ENCODE results near the gene UBL3. TPM values are rescaled to one million over a fixed set of nuclear protein-coding genes. Genes with fewer than 3 reads are reported as not detected.

The UBL3 gene
- total RNA-seq, 1 donor from 2014 or later: 20.0 TPM

- Histone ChIP-seq H3K9ac (no peak overlapping the region), H2AFZ (replicated peaks) (no peak overlapping the region), H3F3A (ENCODE audit: low read depth) (peaks cover 20% of the 10 kb centered on the region), H3K27me3 (no peaks in the 10 kb centered on the region), H3K79me2 (ENCODE audit: low read depth) (no peaks in the 10 kb centered on the region), H4K20me1 (ENCODE audit: low read depth) (no peaks in the 10 kb centered on the region), H3K36me3 (no peaks in the 10 kb centered on the region), H3K9me3 (ENCODE audit: low read depth) (no peaks in the 10 kb centered on the region), H3K4me3 (no peak overlapping the region), H3K4me2 (no peak overlapping the region), H3K27ac (no peak overlapping the region), H3K4me1 (peaks cover 31% of the 10 kb centered on the region)
- DNase-seq (ENCODE audit: low spot score): no peak
- peaks cover 35% of the 10 kb centered on the region for H3K4me1 Mint-ChIP-seq
- no peaks in the 10 kb centered on the region for H3K9me3 Mint-ChIP-seq
- no peak overlapping the region for H3K27ac Mint-ChIP-seq
- TF ChIP-seq EZH2phosphoT487 (IDR thresholded peaks at IDR 0.05): no peak
- no peak for TF ChIP-seq EZH2 (IDR thresholded peaks at IDR 0.05)
- no peak for TF ChIP-seq CTCF (IDR thresholded peaks at IDR 0.05)
- H3K36me3 Mint-ChIP-seq: no peaks in the 10 kb centered on the region
- peaks cover 3% of the 10 kb centered on the region for H3K27me3 Mint-ChIP-seq (ENCODE audit: insufficient read depth, low read depth)
- H3K4me3 Mint-ChIP-seq: no peak overlapping the region
Observed at GRCh38 chr13:29882076-29882475, 31.7 kb upstream of the UBL3 start.

- H3K4me1 Mint-ChIP-seq: peaks cover 21% of the 10 kb centered on the region
Observed at GRCh38 chr13:29878101-29878500, 27.7 kb upstream of the UBL3 start.

GRCh38 chr13:29877456-29878078 is 27.1 kb upstream of the UBL3 start:
- H3K9me3 Mint-ChIP-seq: no peaks in the 10 kb centered on the region
- no peak overlapping the region for H3K27ac ChIP-seq

More at GRCh38 chr13:29878101-29878500, 27.7 kb upstream of the UBL3 start:
- no peak overlapping the region for H2AFZ ChIP-seq (replicated peaks)
- TF ChIP-seq EZH2 (IDR thresholded peaks at IDR 0.05) (no peak), CTCF (IDR thresholded peaks at IDR 0.05) (no peak), EZH2phosphoT487 (IDR thresholded peaks at IDR 0.05) (no peak)
- no peaks in the 10 kb centered on the region for H3K9me3 ChIP-seq (ENCODE audit: low read depth)
- Mint-ChIP-seq H3K4me3 (no peak overlapping the region), H3K36me3 (no peaks in the 10 kb centered on the region), H3K27ac (no peak overlapping the region), H3K27me3 (ENCODE audit: insufficient read depth, low read depth) (peaks cover 2% of the 10 kb centered on the region), H3K9me3 (no peaks in the 10 kb centered on the region)
- no peak overlapping the region for H3K9ac ChIP-seq
- no peaks in the 10 kb centered on the region for H3K79me2 ChIP-seq (ENCODE audit: low read depth)
- peaks cover 24% of the 10 kb centered on the region for H3K4me1 ChIP-seq
- H4K20me1 ChIP-seq (ENCODE audit: low read depth): no peaks in the 10 kb centered on the region
- H3K4me2 ChIP-seq: no peak overlapping the region
- H3K4me3 ChIP-seq: no peak overlapping the region
- H3K27me3 ChIP-seq: no peaks in the 10 kb centered on the region
- H3K36me3 ChIP-seq: no peaks in the 10 kb centered on the region
- no peaks in the 10 kb centered on the region for H3F3A ChIP-seq (ENCODE audit: low read depth)
- no peak for DNase-seq (ENCODE audit: low spot score)
- no peak overlapping the region for H3K27ac ChIP-seq

More at GRCh38 chr13:29877456-29878078, 27.1 kb upstream of the UBL3 start:
- H3F3A ChIP-seq (ENCODE audit: low read depth): no peaks in the 10 kb centered on the region
- H3K36me3 Mint-ChIP-seq: no peaks in the 10 kb centered on the region
- H3K27me3 Mint-ChIP-seq (ENCODE audit: insufficient read depth, low read depth): peaks cover 2% of the 10 kb centered on the region
- no peak for DNase-seq (ENCODE audit: low spot score)
- H3K9me3 ChIP-seq (ENCODE audit: low read depth): no peaks in the 10 kb centered on the region
- H3K4me2 ChIP-seq: no peak overlapping the region
- TF ChIP-seq CTCF (IDR thresholded peaks at IDR 0.05) (no peak), EZH2 (IDR thresholded peaks at IDR 0.05) (no peak), EZH2phosphoT487 (IDR thresholded peaks at IDR 0.05) (no peak)
- H3K4me1 ChIP-seq: peaks cover 24% of the 10 kb centered on the region
- no peak overlapping the region for H3K4me3 ChIP-seq
- H3K4me1 Mint-ChIP-seq: peaks cover 21% of the 10 kb centered on the region
- no peak overlapping the region for H2AFZ ChIP-seq (replicated peaks)
- no peak overlapping the region for H3K9ac ChIP-seq
- no peak overlapping the region for H3K27ac Mint-ChIP-seq
- H4K20me1 ChIP-seq (ENCODE audit: low read depth): no peaks in the 10 kb centered on the region
- H3K4me3 Mint-ChIP-seq: no peak overlapping the region
- H3K27me3 ChIP-seq: no peaks in the 10 kb centered on the region
- no peaks in the 10 kb centered on the region for H3K36me3 ChIP-seq
- H3K79me2 ChIP-seq (ENCODE audit: low read depth): no peaks in the 10 kb centered on the region

Data from neural progenitor cell (in vitro differentiated cells).